ENCODE data around the gene RALGAPA2. TPM values are rescaled to one million over a fixed set of nuclear protein-coding genes. Genes with fewer than 3 reads are reported as not detected.

RALGAPA2 gene
- total and polyA plus RNA-seq, 2 of the 13 experiments (the other 11 are each of a cell fraction or from before 2014, with no cell fraction given) = 13.8 to 17.7 TPM

- TF ChIP-seq DDIT3 (CRISPR knock-in tag; IDR thresholded peaks at IDR 0.05) (no peak), ZNF264 (CRISPR knock-in tag; IDR thresholded peaks at IDR 0.05) (0 out of 2 replicates have a peak, but pooled peaks have one; percentile 15), EZH2 (conservative IDR thresholded peaks at IDR 0.05; ENCODE audit: low read depth, low read length) (no peak), SMARCE1 (IDR thresholded peaks at IDR 0.05; ENCODE audit: borderline replicate concordance) (no peak), NFKBIZ (CRISPR knock-in tag; IDR thresholded peaks at IDR 0.05) (no peak), ZNF318 (CRISPR knock-in tag; IDR thresholded peaks at IDR 0.05) (no peak), HIVEP1 (CRISPR knock-in tag; IDR thresholded peaks at IDR 0.05) (0 out of 2 replicates have a peak, but pooled peaks have one; percentile 26), MIER3 (CRISPR knock-in tag; IDR thresholded peaks at IDR 0.05; ENCODE audit: borderline replicate concordance) (peak; percentile 20; the same call in 1 of the 2 replicates), HDAC6 (IDR thresholded peaks at IDR 0.05; ENCODE audit: low read depth, low read length) (no peak), LBX2 (CRISPR knock-in tag; IDR thresholded peaks at IDR 0.05; ENCODE audit: borderline replicate concordance) (no peak), ZNF367 (CRISPR knock-in tag; IDR thresholded peaks at IDR 0.05; ENCODE audit: borderline replicate concordance) (no peak), GLI4 (CRISPR knock-in tag; IDR thresholded peaks at IDR 0.05; ENCODE audit: borderline replicate concordance) (0 out of 2 replicates have a peak, but pooled peaks have one; percentile 31), ZNF550 (CRISPR knock-in tag; IDR thresholded peaks at IDR 0.05; ENCODE audit: borderline replicate concordance) (no peak)
- TF ChIP-seq, protein P1, sequence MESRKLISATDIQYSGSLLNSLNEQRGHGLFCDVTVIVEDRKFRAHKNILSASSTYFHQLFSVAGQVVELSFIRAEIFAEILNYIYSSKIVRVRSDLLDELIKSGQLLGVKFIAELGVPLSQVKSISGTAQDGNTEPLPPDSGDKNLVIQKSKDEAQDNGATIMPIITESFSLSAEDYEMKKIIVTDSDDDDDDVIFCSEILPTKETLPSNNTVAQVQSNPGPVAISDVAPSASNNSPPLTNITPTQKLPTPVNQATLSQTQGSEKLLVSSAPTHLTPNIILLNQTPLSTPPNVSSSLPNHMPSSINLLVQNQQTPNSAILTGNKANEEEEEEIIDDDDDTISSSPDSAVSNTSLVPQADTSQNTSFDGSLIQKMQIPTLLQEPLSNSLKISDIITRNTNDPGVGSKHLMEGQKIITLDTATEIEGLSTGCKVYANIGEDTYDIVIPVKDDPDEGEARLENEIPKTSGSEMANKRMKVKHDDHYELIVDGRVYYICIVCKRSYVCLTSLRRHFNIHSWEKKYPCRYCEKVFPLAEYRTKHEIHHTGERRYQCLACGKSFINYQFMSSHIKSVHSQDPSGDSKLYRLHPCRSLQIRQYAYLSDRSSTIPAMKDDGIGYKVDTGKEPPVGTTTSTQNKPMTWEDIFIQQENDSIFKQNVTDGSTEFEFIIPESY (CRISPR knock-in tag; IDR thresholded peaks at IDR 0.05) = no peak
- TF ChIP-seq, protein P2, sequence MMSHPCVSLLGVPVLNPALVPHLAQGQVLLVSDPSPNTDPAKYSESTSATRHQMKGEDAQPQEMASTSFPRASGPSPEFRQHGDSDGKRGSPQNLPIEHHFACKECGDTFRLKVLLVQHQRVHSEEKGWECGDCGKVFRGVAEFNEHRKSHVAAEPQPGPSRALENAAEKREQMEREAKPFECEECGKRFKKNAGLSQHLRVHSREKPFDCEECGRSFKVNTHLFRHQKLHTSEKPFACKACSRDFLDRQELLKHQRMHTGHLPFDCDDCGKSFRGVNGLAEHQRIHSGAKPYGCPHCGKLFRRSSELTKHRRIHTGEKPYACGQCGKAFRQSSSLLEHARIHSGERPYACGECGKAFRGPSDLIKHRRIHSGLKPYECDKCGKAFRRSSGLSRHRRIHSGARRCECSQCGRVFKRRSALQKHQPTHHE (CRISPR knock-in tag; IDR thresholded peaks at IDR 0.05; ENCODE audit: borderline replicate concordance) = no peak
Measured at GRCh38 chr20:20743511-20744169, 31.2 kb upstream of the RALGAPA2 start (continued).

Measured in HepG2 (cell line).